Brain microvascular endothelial cell (primary cell): ENCODE results near the gene DIDO1.

Experiments used
- DNase-seq: peaks from one replicate; pipeline ENCODE4 v3.0.0-alpha.2; 2020
- H3K27ac ChIP-seq: fragments of 250-450 bp; sonication (Bioruptor Pico); 2 replicates; pipeline ENCODE4 v1.5.1; 2020; ENCODE audit warnings: mild to moderate bottlenecking, moderate library complexity
- H3K27me3 ChIP-seq: fragments of 250-450 bp; sonication (Bioruptor Pico); replicated peaks from 2 replicates; pipeline ENCODE4 v1.5.1; 2020; ENCODE audit warnings: mild to moderate bottlenecking
- H3K36me3 ChIP-seq: fragments of 250-450 bp; sonication (Bioruptor Pico); replicated peaks from 2 replicates; pipeline ENCODE4 v1.5.1; 2020; ENCODE audit warnings: mild to moderate bottlenecking
- H3K4me3 ChIP-seq: 2 replicates; pipeline ENCODE4 v1.5.1; 2011; ENCODE audit warnings: low read depth, mild to moderate bottlenecking, control low read depth, low read length, moderate library complexity
- CTCF ChIP-seq: IDR thresholded peaks from 2 replicates; pipeline ENCODE4 v1.5.1; 2011; ENCODE audit warnings: low read depth, mild to moderate bottlenecking, moderate library complexity, low read length, control low read depth, inconsistent platforms; ENCODE audit errors: missing control alignments
- in situ Hi-C: cut with HindIII; loops from 2 replicates; pipeline ENCODE4 v1.10.0; 2017; ENCODE audit warnings: low sequenced_read_pairs, low pct_ligation_motif_present

Gene DIDO1

GRCh38 chr20:62951143-62951895 lies 25.0 kb upstream of the DIDO1 start:
- in situ Hi-C loops: no loop called here

GRCh38 chr20:62950741-62951140 lies 24.4 kb upstream of the DIDO1 start:
- no peaks in the 10 kb centered on the region for H3K27me3 ChIP-seq
- no peak overlapping the region for H3K4me3 ChIP-seq
- H3K27ac ChIP-seq: no peak overlapping the region
- TF ChIP-seq CTCF: no peak
- DNase-seq: no peak
- peaks cover 31% of the 10 kb centered on the region for H3K36me3 ChIP-seq
- in situ Hi-C loops: no loop called here

More at GRCh38 chr20:62951143-62951895, 25.0 kb upstream of the DIDO1 start:
- DNase-seq: no peak
- Histone ChIP-seq H3K36me3 (peaks cover 26% of the 10 kb centered on the region), H3K27ac (no peak overlapping the region), H3K4me3 (no peak overlapping the region), H3K27me3 (no peaks in the 10 kb centered on the region)
- TF ChIP-seq CTCF: no peak

- no peak for TF ChIP-seq CTCF
- no peak overlapping the region for H3K4me3 ChIP-seq
- peaks cover 39% of the 10 kb centered on the region for H3K36me3 ChIP-seq
- in situ Hi-C loops: no loop called here
- H3K27ac ChIP-seq: no peak overlapping the region
- no peaks in the 10 kb centered on the region for H3K27me3 ChIP-seq
- DNase-seq: no peak
These were observed 23.7 kb upstream of the DIDO1 start for GRCh38 chr20:62949962-62950361.

- Histone ChIP-seq H3K27ac (no peak overlapping the region), H3K4me3 (no peak overlapping the region), H3K36me3 (peaks cover 45% of the 10 kb centered on the region), H3K27me3 (no peaks in the 10 kb centered on the region)
- in situ Hi-C loops: no loop called here
- DNase-seq: no peak
- no peak for TF ChIP-seq CTCF
These were observed 23.0 kb upstream of the DIDO1 start for GRCh38 chr20:62949153-62949821.

GRCh38 chr20:62947532-62948300 lies 21.4 kb upstream of the DIDO1 start:
- Histone ChIP-seq H3K27me3 (no peaks in the 10 kb centered on the region), H3K27ac (no peak overlapping the region), H3K4me3 (no peak overlapping the region), H3K36me3 (peaks cover 55% of the 10 kb centered on the region)
- in situ Hi-C loops: no loop called here
- DNase-seq: no peak
- no peak for TF ChIP-seq CTCF
